HG03139 (cell line): Measurements from ENCODE around the gene ANKRD33B.

Experiments used
- ATAC-seq: cut with Tn5 transposase; IDR thresholded peaks from one replicate; pipeline ENCODE4 v1.9.1; 2021; ENCODE audit not compliant: unreplicated experiment

The ANKRD33B gene

DNA sequence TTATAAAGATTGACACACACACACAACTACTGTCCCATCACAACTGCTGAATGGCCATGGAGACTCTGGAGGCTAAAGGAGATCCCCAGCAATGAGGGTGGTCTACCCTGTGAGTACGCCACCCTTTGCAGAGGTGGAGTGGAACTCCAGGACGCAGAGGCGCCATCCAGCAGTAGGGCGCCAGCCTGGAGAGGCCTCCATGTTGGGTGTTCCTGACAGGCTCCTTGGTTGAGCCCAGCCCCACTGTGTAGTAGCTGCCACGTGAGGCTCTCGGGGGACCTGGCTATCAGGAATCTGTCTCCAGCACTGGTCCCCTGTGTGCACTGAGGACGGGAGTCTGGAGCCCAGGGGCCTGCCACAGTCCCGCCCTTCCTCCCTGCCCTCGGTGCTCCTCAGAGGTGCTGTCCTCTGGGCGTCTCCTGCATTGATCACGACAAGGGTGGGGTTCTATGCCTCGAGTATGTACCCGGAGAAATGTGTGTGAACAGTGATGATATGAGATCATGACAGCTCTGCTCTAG is 124.8 kb downstream of the ANKRD33B start:
- ATAC-seq: no peak

DNA sequence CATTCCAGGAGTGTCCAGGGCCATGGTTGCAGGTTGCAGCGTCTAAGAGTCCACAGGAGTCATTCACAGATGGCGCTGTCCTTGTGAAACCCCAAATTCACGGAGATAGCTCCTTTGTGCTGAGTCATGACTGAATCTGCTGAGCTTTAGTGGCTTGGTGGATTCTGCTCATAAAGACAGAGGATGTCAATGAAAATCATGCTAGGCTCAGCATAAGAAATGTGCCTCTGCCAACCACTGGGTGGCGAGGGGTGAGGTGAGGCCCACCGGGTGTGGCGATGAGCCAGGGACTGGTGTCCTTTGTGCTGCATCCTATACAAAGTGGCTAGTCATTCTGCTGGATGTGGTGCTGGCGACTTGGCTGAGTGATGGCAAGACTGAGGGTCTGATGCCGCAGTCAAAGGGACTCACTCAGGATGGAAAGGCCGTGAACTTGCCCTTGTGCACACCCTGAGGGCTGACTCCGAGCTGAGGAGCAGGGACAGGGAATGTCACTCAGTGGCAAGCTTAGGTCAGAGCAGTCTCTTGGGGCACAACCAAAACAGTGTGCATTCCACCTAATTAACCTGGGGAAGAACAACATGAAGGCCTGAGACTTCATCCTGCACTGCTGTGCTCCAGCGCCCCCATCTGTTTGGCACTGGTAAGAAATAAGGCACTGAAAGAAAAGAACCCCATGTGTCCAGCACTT is 125.7 kb downstream of the ANKRD33B start:
- no peak for ATAC-seq

DNA sequence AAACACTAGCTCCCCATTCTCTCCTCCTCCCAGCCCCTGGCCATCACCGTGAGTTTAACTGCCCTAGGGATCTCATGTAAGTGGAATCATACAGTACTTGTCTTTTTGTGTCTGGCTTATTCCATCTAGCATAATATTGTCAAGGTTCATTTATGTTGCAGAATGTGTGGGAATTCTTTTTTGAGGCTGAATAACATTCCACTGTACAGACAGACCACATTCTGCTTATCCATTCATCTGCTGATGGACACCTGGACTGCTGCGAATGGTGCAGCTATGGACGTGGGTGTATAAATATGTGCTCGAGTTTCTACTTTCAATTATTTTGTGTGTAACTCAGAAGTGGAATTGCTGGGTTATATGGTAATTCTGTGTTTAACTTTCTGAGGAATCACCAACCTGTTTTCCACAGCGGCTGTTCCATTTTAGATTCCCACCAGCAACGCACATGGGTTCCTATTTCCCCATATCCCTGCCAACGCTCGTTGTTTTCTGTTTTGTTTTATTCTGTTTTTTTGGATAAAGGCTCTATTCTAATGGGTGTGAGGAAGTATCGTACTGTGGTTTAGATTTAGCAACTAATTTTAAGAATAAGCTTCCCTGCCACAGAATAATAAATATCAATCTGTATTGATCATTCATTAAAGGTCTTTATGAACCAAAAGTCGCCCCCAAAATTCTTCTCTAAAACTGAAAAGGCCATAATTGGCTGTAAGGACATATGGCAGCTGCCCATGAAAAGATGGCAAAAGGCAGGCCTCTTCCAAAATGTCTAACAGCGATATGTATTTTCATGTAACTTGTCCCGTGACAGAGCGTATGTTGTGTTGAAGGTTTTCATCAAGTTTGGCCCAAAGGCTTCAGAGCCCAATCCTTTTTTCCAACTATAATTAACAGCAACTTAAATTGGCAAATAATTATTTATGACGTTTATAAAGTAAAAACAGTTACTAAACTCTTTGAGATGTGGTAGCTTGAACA is 126.9 kb downstream of the ANKRD33B start:
- no peak for ATAC-seq

- no peak for ATAC-seq
Measured at GRCh38 chr5:10691826-10692785, 128.2 kb downstream of the ANKRD33B start.

DNA sequence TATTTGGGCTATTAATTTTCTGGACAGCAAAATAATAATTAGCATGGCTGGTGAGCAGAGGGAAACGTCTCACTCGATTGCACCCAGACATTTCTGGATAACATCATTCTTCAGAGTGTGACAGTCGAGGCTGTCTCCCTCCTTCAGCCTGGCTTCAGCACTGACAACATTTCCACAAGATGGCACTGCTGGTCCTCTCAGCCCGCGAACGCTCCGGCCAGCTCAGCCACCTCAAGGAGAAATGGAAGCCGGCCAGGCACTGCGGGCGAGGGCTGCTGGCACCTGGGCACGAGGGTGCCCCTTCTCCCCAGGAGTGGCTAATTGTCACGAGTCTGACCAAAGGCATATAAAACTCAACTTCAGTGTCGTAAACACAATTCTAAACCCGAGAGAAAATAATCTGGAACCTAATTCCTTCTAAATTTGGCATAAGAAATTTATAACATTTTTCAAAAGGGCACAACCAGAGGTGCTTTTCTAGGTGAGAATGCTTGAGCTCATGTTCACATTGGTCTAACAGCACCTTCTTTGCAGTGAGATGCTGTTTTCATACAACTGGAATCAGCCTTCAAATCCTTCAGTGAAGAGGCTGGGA is 131.3 kb downstream of the ANKRD33B start:
- ATAC-seq: peak; percentile 34

DNA sequence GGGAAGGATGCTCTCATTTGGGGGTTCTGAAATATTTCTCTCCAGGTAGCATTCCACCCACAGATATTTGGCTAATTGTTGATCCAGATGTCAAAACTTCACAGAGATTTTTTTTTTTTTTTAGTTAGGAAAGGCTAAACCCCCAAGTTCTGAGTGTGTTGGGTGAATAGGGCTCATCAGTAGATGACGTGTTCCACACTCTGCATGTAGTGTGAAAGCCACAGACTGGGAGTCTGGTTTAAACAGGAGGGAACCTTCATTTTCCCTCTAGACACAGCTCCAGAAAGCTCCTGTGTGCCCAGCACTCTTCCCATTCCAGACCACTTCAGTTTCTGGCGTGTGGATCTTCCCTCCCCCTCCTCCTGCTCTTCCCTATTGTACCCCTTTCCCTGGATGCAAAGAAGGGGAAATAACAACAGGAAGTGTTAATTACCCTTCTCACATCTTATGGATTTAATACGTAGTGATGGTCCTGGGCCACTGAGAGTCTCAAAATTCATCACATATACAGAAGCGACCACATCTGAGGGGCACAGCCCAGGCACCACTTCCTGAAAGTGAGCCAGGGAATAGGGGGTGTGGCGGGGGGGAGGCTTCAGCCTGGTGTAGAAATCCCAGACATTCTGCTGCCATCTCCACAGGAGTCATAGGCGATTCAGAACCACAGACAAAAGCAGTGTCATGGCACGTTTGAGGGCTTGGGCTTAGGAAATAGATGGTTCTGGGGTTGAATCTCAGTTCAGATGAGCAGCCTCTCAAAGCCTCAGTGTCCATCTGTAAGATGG is 132.1 kb downstream of the ANKRD33B start:
- ATAC-seq: no peak

DNA sequence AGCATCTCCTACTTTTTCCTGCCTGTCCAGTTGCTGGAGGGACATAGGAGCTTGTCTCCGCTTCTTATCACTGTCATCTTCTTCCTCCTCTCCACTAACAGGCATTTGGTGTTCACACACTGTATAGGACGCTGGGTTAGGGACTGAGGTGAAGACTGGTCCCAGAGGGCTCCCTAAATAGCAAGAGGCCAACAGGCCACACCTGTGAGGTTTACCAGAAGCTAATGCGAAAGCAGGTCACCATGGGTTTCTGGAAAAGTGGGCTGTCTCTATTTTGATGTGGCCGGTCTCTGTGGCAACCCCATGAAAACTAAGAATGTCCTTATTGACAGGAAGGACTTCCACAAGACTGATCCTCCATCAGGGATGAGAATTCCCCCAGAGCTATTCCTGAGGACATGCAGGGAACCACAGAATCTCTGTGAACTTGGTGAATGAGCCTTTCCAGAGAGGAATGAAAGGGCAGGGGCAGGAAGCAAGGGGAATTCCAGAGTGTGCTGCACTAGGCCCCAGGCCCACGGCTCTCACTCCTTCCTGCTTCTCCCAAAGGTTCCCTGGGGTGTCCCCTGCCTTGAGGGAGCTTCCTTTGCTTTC is 135.5 kb downstream of the ANKRD33B start:
- peak; percentile 36 for ATAC-seq

DNA sequence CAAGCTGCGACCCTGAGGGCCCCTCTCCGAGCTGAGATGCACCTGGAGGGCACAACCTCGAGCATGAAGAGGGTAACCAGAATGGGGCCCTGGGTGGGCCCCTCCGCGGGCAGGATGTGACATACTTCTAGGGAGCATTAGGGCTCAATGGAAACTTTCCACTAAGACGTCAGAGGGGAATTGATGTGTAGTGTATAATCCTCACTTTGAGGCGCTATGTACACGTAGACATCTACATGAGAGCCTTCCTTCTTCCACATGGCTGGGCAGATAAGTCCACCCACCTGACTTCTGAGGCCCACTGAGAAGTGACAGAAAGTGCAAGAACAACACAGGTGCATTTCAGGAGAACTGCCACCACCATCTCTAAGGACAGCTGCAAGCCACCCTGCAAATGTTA is 136.1 kb downstream of the ANKRD33B start:
- peak; percentile 54 for ATAC-seq

DNA sequence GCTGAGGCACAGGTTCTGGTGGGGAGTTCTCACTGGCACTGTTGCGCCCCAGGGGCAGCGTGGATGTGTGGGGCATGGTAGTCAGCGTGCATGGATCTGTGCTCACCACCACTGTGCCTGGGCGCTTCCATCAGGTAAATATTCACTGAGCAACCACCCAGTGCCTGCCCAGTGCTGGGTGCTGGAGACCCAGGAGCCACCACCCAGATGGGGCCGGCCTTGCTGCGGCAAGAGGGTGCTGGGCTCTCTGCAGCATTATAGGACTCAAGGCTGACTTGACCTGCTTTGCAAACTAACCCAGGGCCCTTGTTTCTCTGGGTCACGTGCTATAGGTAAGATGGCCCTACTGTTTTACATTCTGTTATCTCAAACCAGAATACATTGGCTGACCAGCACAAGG is 136.6 kb downstream of the ANKRD33B start:
- ATAC-seq: no peak

DNA sequence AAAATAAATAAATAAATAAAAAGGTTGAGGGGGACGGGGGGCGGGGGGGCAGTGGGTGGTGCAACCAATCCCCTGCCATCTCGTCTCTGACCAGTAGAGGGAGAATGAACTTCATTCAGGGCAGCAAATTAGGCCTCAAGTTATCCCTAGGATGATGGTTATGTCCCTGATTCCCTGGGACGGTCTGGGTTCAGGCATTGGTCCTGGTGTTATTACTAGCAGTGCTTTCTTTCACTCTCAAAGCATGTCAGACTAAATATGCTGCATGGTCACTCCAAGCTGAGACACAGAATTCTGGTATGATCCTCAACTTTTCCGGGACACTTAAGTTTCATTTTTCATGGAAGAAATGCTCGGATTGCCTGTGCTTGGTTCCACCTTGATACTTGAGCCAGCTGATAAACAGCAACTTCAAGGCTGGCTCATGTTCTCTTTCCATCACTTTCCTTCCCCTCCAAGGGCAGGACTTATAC is 137.7 kb downstream of the ANKRD33B start:
- ATAC-seq: no peak

- no peak for ATAC-seq
Measured at GRCh38 chr5:10702040-10702629, 138.3 kb downstream of the ANKRD33B start.

DNA sequence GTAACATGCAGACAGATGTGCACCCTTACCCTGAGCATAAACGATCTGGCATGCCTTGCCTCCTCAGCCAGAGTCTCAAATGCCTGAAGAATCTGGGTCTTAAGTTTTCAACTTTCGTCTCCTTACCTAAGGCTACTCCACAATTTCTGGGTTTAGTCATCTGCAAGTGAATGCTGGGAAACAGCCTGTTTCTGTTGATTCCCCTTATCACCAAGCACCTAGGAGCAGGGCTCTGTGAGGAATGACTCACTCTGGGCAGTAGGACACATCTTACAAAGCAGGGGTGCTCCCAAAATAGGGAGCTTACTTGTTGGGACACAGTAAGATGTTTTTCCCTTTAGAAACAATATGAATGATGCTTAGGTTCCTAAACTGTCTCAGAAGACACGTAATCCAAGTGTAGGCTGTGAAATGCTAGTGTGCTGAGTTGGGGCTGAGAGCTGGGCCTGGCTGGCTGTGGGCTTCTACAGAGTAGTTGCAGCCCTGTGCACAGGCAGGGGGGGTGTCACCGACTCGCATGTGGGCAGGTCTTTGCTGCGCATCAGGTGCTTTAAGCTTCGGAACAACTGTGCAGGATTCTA is 139.1 kb downstream of the ANKRD33B start:
- no peak for ATAC-seq

DNA sequence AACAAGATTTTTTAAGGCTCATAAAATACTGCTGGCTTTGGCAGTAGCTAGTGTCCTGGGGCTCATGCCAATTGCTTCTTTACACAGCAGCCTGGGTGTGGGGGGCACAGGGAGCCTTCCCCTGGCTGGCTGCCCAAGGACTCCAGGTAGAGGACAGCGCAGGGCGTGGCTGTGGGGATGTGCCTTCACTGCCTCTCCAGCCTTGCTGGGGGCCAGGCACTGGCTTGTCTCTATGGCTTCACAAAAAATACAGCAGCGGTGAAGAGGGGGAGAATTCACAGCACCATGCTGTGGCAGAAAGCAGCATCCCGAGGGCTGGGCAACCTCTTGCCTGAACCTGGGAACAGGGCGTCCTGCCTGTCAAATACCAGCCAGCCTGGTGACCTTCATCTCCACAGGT is 139.8 kb downstream of the ANKRD33B start:
- no peak for ATAC-seq

DNA sequence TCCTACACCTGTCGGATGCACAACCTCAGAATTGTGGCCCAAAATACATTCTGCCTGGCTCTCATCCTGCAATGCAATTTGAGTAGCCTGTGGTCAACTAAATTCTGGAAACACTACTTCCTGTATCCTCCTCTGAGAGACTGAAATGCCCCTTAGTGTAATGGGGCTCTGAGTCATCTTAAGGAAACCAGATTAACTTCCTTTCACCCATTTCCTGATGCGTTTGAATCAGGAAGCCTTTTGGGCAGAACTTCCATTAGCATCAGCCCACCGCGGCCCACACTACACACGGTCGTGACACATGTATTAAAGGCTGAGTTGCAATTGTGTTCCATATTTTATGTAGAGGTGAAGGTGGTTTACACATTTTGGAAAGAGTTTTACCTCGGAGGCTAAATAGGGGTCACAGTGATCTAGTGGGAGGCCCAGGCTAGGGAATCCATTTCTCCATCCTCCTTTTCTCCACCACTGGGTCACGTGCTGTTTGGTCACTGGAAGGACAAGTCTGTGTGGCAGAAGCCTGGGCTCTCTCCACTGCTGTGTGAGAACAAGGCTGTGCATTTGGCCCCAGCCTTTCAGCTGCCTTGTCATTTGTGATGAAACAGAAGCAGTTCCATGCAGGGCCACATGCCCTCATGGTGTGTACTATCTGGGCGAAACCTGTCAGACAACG is 141.2 kb downstream of the ANKRD33B start:
- no peak for ATAC-seq

DNA sequence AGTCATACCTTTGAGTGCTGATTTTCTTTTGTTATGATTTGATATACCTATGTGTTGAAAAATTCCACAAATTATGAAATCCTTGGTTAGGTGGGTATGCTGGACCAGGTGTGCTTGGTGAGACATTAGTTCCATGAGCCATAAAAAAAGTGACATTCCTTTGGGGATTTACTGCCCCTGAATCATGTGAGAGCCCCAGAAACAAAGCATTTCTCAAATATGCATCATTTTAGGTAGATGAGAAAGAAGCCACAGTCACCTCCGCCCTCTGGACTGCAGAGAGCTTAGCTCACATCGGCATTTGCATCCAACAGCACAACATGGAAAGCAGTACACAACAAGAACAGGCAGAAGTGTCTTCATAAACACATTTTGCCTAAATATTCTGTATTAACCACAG is 141.9 kb downstream of the ANKRD33B start:
- ATAC-seq: no peak

GRCh38 chr5:10706326-10706725 is 142.5 kb downstream of the ANKRD33B start:
- ATAC-seq: no peak
